Measurements from ENCODE around the gene CBFB.

DNA sequence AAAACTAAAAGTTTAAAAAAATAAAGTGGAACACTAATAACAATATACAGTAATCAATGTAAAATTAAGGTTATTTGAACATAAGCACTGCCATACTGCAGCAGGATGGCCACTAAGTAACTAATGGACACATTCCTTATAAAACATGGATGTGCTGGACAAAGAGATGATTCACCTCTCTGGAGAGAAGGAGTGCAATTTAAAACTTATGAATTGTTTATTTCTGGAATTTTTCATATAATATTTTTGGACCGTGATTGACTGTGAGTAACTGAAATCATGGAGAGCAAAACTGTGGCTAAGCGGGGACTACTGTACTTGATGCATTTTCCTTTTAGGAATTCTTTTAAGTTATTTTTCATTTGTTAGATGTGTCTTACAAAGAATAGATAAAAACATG is 21.8 kb downstream of the CBFB start:
- no peak for TF ChIP-seq RAD21 (IDR thresholded peaks at IDR 0.05; ENCODE audit: low read depth)
- TF ChIP-seq TCF12 (IDR thresholded peaks at IDR 0.05; ENCODE audit: low read depth), result no peak
- no peak for TF ChIP-seq FOXM1 (IDR thresholded peaks at IDR 0.05; ENCODE audit: borderline replicate concordance, low read depth)
- no peak for TF ChIP-seq REST (IDR thresholded peaks at IDR 0.05; ENCODE audit: low read depth)

Data from Ishikawa (cell line).